ENCODE results near the gene GPR137B.

- no peak for TF ChIP-seq CTCF (IDR thresholded peaks at IDR 0.05; ENCODE audit: low read depth, low read length, poor library complexity, severe bottlenecking)
- TF ChIP-seq EZH2phosphoT487 (IDR thresholded peaks at IDR 0.05; ENCODE audit: borderline replicate concordance, low read length) = no peak
Measured at GRCh38 chr1:236113324-236114032, 28.9 kb upstream of the GPR137B start.
